ENCODE measurements around the gene BMAL1. TPM values are rescaled to one million over a fixed set of nuclear protein-coding genes. Genes with fewer than 3 reads are reported as not detected.
"Not testable (repeated sequence)": the region's sequence is repeated elsewhere in the genome, so short reads cannot be mapped to it uniquely, and the experiment has no call there.

Gene BMAL1
- total RNA-seq, 1 experiment from 2014 or later: 9.3 TPM

GRCh38 chr11:13366266-13367026 lies 88.9 kb downstream of the BMAL1 start:
- no peak for DNase-seq
- Histone ChIP-seq H3K27me3 (no peaks in the 10 kb centered on the region), H3K9me3 (no peaks in the 10 kb centered on the region), H3K36me3 (peaks cover 6% of the 10 kb centered on the region), H3K4me3 (no peak overlapping the region)

DNA sequence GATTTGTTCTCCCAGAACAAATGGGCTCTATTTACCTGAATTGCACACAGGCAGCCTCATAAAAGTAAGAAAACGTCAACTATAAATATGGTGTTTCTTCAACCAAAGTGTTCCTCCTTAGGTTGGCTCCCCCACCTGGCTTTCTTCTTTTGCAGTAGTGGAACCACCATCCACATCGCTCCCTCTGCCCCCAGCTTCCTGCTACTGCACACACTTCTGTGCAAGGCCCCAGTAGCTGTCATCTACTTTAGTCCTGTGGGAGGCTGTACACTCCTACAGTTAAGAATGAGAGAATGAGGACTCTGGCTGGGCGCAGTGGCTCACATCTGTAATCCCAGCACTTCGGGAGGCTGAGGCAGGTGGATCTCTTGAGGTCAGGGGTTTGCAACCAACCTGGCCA lies 89.5 kb downstream of the BMAL1 start:
- Histone ChIP-seq H3K36me3 (peaks cover 6% of the 10 kb centered on the region), H3K27me3 (no peaks in the 10 kb centered on the region), H3K9me3 (no peaks in the 10 kb centered on the region), H3K4me3 (no peak overlapping the region)
- DNase-seq: no peak

DNA sequence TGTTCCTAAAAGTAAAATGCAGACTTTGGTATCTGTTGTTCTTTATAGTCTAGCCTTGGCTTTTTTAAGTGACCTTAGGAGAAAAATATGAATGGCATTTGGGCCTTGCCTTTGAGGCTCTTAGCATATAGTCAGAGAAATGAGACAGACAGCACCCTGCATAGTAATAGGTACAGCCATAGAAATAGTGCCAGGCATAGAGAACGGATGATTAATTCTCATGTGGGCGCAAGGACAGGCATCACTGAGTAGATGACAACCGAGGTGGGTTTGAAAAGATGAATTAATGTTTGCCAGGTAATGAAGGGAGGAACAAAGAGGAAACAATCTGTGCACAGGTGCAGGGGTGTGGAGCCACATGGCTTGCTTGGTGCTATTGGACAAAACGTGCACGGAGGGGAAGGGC lies 90.5 kb downstream of the BMAL1 start:
- no peak for DNase-seq
- Histone ChIP-seq H3K36me3 (peaks cover 6% of the 10 kb centered on the region), H3K27me3 (no peaks in the 10 kb centered on the region), H3K4me3 (no peak overlapping the region), H3K9me3 (no peaks in the 10 kb centered on the region)

DNA sequence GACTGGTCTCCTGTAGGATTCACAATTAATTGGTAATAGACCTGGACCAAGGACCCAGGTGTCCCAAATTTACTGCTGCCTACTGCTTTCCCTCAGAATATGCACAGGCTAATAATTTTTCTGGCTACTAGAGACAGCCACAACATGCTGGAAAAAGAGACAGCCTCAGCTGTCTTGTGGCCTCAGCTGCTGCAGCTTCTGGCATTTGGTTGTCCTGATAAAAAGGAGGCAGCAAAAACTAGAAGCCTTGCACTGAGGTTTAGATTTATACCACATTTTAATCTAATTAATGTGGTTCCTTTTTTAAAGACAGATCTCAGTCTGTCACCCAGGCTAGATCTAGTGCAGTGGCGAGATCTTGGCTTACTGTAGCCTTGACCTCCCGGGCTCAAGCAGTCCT lies 95.6 kb downstream of the BMAL1 start:
- Histone ChIP-seq H3K4me3 (no peak overlapping the region), H3K27me3 (no peaks in the 10 kb centered on the region), H3K36me3 (no peaks in the 10 kb centered on the region; the same call in 1 of the 2 replicates), H3K9me3 (no peaks in the 10 kb centered on the region)
- no peak for DNase-seq

GRCh38 chr11:13375798-13376197 lies 98.2 kb downstream of the BMAL1 start:
- Histone ChIP-seq H3K4me3 (no peak overlapping the region), H3K27me3 (no peaks in the 10 kb centered on the region), H3K9me3 (no peaks in the 10 kb centered on the region), H3K36me3 (no peaks in the 10 kb centered on the region; the same call in 1 of the 2 replicates)
- DNase-seq: no peak

- H3K27me3 ChIP-seq: no peaks in the 10 kb centered on the region
- H3K9me3 ChIP-seq: no peaks in the 10 kb centered on the region
- H3K4me3 ChIP-seq: no peak overlapping the region
- no peak for DNase-seq
- no peaks in the 10 kb centered on the region; the same call in 1 of the 2 replicates for H3K36me3 ChIP-seq
Measured at GRCh38 chr11:13376402-13376801, 98.8 kb downstream of the BMAL1 start.

DNA sequence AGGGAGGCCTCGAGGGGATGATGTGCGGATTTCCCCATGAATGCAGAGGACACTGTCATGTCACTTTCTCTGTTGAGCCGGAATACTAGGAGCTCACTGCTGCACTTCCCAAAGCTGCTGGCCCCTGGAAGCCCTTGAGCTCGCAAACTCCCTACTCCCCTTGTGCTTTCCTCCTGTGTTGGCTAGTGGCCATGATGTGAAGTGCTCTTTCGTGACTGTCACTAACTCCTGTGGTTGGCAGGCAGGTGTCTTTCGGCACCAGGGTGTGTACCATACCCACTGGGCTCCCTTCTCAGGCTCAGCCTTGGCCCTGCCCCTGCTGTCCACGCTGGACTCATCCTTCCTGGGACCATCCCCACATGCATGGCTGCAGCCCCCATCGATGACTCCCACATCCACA lies 99.2 kb downstream of the BMAL1 start:
- H3K36me3 ChIP-seq: no peaks in the 10 kb centered on the region; the same call in 1 of the 2 replicates
- H3K27me3 ChIP-seq: no peaks in the 10 kb centered on the region
- H3K4me3 ChIP-seq: no peak overlapping the region
- no peaks in the 10 kb centered on the region for H3K9me3 ChIP-seq
- no peak for DNase-seq

GRCh38 chr11:13378316-13378715 lies 100.7 kb downstream of the BMAL1 start:
- Histone ChIP-seq H3K27me3 (no peaks in the 10 kb centered on the region), H3K36me3 (no peaks in the 10 kb centered on the region; the same call in 1 of the 2 replicates), H3K9me3 (no peaks in the 10 kb centered on the region), H3K4me3 (no peak overlapping the region)
- DNase-seq: no peak

DNA sequence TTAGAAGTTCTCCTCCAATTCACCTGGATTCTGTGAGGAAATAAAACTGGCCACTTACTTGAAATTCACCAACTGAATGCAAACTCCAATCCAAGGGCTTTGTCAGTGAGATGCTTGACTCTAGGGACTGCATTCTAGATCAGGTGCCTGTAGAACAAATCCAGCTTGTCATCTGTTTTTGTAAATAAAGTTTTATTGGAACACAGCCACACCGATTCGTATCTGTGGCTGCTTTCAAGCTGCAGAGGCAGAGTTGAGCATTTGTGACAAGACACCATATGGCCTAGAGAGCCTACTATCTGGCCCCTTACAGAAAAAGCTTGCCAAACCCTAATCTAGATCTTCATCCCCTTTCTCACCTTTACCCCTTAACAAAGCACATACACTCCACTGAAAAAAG lies 103.1 kb downstream of the BMAL1 start:
- no peaks in the 10 kb centered on the region for H3K27me3 ChIP-seq
- no peaks in the 10 kb centered on the region for H3K36me3 ChIP-seq
- H3K4me3 ChIP-seq: no peak overlapping the region
- H3K9me3 ChIP-seq: no peaks in the 10 kb centered on the region
- no peak for DNase-seq

DNA sequence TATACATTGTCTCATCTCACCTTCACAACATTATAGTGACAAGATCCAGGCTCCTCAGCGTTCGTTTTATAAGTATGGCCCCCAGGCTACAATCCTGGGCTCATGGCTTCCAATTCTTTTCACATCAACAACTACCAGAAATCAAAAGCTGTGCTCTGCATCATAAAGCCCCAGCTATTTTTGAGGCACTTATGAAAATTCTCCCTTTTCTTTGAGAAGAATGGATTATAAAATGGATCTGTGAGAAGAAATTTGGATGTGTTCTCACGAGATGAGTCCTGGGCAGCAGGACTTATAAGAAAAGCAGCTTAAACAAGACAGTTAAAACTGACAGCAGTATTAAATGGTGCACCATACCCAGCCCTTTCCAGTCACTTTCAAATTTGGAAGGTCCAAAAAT lies 105.2 kb downstream of the BMAL1 start:
- peaks cover 2% of the 10 kb centered on the region; the same call in 1 of the 2 replicates for H3K36me3 ChIP-seq
- no peaks in the 10 kb centered on the region for H3K27me3 ChIP-seq
- no peak for DNase-seq

DNA sequence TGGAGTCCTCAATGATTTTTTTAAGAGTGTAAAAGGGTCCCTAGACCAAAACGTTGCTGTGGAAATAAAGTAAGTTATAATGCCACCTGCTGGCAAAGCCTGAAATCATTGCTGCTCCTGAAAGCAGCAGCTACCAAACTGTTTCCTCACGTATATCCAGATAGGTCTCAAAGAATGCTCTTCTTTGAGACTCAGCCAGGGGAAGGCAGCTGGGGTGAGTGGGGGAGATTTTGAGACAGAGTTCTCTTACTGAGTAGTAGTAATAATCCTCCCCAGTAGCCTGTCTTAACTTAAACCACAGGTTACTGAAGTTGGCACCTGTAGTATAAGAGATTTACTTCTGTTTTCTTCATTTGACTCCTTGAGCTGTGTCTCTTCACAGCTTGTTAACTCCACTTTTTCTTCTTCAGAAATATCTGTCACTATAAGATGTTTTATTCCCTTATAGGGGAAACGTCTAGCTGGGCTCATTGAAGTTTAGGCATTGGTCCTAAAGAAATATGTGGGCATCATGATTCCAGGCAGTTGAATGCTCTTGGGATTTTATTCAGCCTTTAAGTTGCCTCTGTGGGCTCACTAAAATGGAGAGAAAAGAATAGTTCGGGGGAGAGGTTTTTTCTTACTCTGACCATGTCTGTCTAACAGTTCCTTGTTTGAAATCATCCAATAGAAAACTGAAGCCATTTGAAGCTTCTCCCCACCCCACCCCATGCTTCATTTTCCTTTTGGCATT lies 107.5 kb downstream of the BMAL1 start:
- H3K4me3 ChIP-seq: no peak overlapping the region
- no peaks in the 10 kb centered on the region for H3K9me3 ChIP-seq
- H3K36me3 ChIP-seq: peaks cover 6% of the 10 kb centered on the region
- no peaks in the 10 kb centered on the region for H3K27me3 ChIP-seq
- peak; percentile 1 for DNase-seq

More for the DNA sequence above, 105.2 kb downstream of the BMAL1 start:
- Histone ChIP-seq H3K9me3 (no peaks in the 10 kb centered on the region), H3K4me3 (no peak overlapping the region)

DNA sequence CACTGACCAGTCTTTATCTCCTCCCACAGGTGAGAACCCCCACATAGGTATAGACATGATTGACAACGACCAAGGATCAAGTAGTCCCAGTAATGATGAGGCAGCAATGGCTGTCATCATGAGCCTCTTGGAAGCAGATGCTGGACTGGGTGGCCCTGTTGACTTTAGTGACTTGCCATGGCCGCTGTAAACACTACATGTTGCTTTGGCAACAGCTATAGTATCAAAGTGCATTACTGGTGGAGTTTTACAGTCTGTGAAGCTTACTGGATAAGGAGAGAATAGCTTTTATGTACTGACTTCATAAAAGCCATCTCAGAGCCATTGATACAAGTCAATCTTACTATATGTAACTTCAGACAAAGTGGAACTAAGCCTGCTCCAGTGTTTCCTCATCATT lies 109.0 kb downstream of the BMAL1 start:
- H3K36me3 ChIP-seq: peaks cover 6% of the 10 kb centered on the region

GRCh38 chr11:13388741-13389140 lies 111.2 kb downstream of the BMAL1 start:
- Histone ChIP-seq H3K27me3 (no peaks in the 10 kb centered on the region), H3K9me3 (no peaks in the 10 kb centered on the region), H3K4me3 (no peak overlapping the region), H3K36me3 (peaks cover 6% of the 10 kb centered on the region)
- no peak for DNase-seq

More for the DNA sequence above, 109.0 kb downstream of the BMAL1 start:
- no peaks in the 10 kb centered on the region for H3K27me3 ChIP-seq
- H3K9me3 ChIP-seq: no peaks in the 10 kb centered on the region
- H3K4me3 ChIP-seq: no peak overlapping the region
- no peak for DNase-seq

DNA sequence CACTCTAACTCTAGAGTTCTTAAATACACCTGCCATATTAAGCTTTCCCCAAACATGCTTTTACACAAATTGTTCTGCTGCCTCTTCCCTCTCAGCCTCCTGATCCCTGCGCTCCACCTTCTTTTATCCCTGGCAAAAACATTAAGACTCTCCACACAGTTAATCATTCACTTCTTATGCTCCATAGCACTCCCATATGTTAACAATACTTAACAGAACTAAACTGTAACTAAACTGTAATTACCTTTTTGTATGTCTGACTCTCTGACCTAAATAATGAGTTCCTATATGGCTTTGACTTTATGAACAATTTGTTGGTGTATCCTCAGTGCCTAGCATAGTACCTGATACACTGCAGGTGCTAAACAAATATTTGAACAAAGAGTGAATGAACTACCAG lies 113.6 kb downstream of the BMAL1 start:
- Histone ChIP-seq H3K36me3 (peaks cover 6% of the 10 kb centered on the region), H3K9me3 (no peaks in the 10 kb centered on the region), H3K27me3 (no peaks in the 10 kb centered on the region), H3K4me3 (no peak overlapping the region)
- no peak for DNase-seq

GRCh38 chr11:13398335-13398734 lies 120.7 kb downstream of the BMAL1 start:
- DNase-seq, H3K36me3 ChIP-seq, H3K9me3 ChIP-seq, H3K4me3 ChIP-seq, H3K27me3 ChIP-seq: not testable (repeated sequence)

GRCh38 chr11:13405220-13405619 lies 127.6 kb downstream of the BMAL1 start:
- no peak for DNase-seq
- no peaks in the 10 kb centered on the region for H3K9me3 ChIP-seq
- peaks cover 5% of the 10 kb centered on the region for H3K36me3 ChIP-seq
- no peaks in the 10 kb centered on the region for H3K27me3 ChIP-seq
- no peak overlapping the region for H3K4me3 ChIP-seq

DNA sequence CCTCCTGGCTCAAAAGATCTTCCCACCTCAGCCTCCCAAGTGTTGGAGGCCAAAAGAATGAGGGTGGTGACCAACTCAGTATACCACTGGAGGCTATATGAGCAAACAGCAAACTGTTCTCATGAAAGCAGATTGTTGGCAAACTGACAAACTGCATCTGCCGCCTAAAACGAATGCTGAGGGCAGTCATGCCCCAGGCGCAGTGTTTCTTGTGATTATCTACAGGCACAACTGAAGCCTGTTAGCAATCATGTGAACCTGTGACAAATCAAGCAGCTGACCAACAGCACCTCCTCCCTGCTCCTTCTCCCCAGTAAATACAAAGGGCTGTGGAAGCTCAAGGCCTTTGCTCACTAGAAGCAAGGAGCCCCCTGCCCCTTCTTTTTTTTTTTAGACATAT lies 137.6 kb downstream of the BMAL1 start:
- no peaks in the 10 kb centered on the region for H3K9me3 ChIP-seq
- DNase-seq: no peak
- H3K36me3 ChIP-seq: no peaks in the 10 kb centered on the region
- peaks cover 3% of the 10 kb centered on the region; the same call in 1 of the 2 replicates for H3K27me3 ChIP-seq
- no peak overlapping the region for H3K4me3 ChIP-seq

DNA sequence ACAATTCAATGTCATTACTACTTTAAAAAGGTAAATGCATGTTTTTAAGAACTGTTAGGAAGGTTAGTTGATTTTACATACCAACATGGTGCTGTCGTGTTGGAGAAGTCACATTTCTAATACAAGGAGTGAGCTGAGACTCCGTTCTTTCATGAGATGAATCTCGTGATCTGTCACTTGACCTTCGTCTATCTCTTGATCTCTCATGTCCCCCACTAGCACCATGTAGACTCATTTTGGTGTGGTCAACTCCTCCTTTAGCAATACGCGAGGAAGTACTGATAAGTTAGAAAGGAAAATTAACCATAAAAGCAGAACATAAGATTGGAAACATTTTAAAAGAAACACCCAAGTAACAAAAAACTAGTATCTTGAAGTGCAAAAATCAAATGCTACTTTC lies 144.0 kb downstream of the BMAL1 start:
- Histone ChIP-seq H3K36me3 (no peaks in the 10 kb centered on the region), H3K4me3 (no peak overlapping the region), H3K27me3 (no peaks in the 10 kb centered on the region), H3K9me3 (no peaks in the 10 kb centered on the region)
- no peak for DNase-seq

Measured in MG63 (cell line).